ENCODE results near the gene ETNK1. TPM values are rescaled to one million over a fixed set of nuclear protein-coding genes. Genes with fewer than 3 reads are reported as not detected.

ETNK1 gene
- polyA plus RNA-seq, 1 of the 3 experiments (the other 2 are of a cell fraction): 7.9 TPM

GRCh38 chr12:22733756-22734155, 108.8 kb downstream of the ETNK1 start:
- TF ChIP-seq ELF1 (IDR thresholded peaks at IDR 0.05) (no peak), ZBTB33 (IDR thresholded peaks at IDR 0.05; ENCODE audit: borderline replicate concordance, low read depth) (no peak), NRF1 (IDR thresholded peaks at IDR 0.05; ENCODE audit: low read depth, low read length) (no peak), EZH2phosphoT487 (IDR thresholded peaks at IDR 0.05; ENCODE audit: borderline replicate concordance, low read depth) (no peak), MAX (IDR thresholded peaks at IDR 0.05; ENCODE audit: low read depth) (no peak), RXRA (IDR thresholded peaks at IDR 0.05; ENCODE audit: borderline replicate concordance, low read depth) (no peak), YY1 (IDR thresholded peaks at IDR 0.05; ENCODE audit: low read depth) (no peak), GATA2 (CRISPR knock-in tag; IDR thresholded peaks at IDR 0.05) (no peak), FOSL2 (IDR thresholded peaks at IDR 0.05; ENCODE audit: borderline replicate concordance, low read depth) (no peak), PBX3 (IDR thresholded peaks at IDR 0.05) (no peak), RCOR1 (IDR thresholded peaks at IDR 0.05; ENCODE audit: low read length) (no peak), IRF3 (IDR thresholded peaks at IDR 0.05; ENCODE audit: low read depth, low read length) (no peak)
- DNase-seq: no peak
- 62% methylated on average over 7 of the region's 7 CpGs for WGBS (ENCODE audit: low lambda C conversion rate)
- Histone ChIP-seq H4K20me1 (ENCODE audit: insufficient read depth) (no peaks in the 10 kb centered on the region), H3K9ac (no peak overlapping the region), H3K36me3 (replicated peaks in 1 of 2; ENCODE audit: control insufficient read depth in 1 of 2, insufficient read depth in 2 of 2, low read length in 1 of 2) (no peaks in the 10 kb centered on the region), H3K27me3 (ENCODE audit: insufficient read depth) (no peaks in the 10 kb centered on the region), H3K4me3 (ENCODE audit: low read depth in 2 of 2, low read length in 1 of 2) (no peak overlapping the region), H3K79me2 (ENCODE audit: insufficient read depth) (no peaks in the 10 kb centered on the region), H2AFZ (ENCODE audit: low read depth) (no peak overlapping the region), H3K9me3 (no peaks in the 10 kb centered on the region), H3K4me2 (no peak overlapping the region), H3K27ac (ENCODE audit: low read depth in 2 of 2, low read length in 1 of 2) (no peak overlapping the region), H3F3A (replicated peaks; ENCODE audit: insufficient read depth) (no peaks in the 10 kb centered on the region), H3K4me1 (ENCODE audit: control insufficient read depth in 1 of 2, insufficient read depth in 2 of 2, low read depth in 1 of 2, low read length in 1 of 2) (no peaks in the 10 kb centered on the region), H3K9me2 (no peaks in the 10 kb centered on the region)
- CTCF ChIA-PET: no interaction called here
- POLR2A ChIA-PET: no interaction called here

- Histone ChIP-seq H3K79me2 (ENCODE audit: insufficient read depth) (no peaks in the 10 kb centered on the region), H3K27me3 (ENCODE audit: insufficient read depth) (no peaks in the 10 kb centered on the region), H3K4me3 (ENCODE audit: low read depth in 2 of 2, low read length in 1 of 2) (no peak overlapping the region), H3K4me2 (no peak overlapping the region), H3F3A (replicated peaks; ENCODE audit: insufficient read depth) (no peaks in the 10 kb centered on the region), H2AFZ (ENCODE audit: low read depth) (no peak overlapping the region), H4K20me1 (ENCODE audit: insufficient read depth) (no peaks in the 10 kb centered on the region), H3K9me2 (no peaks in the 10 kb centered on the region), H3K27ac (ENCODE audit: low read depth in 2 of 2, low read length in 1 of 2) (no peak overlapping the region), H3K4me1 (ENCODE audit: control insufficient read depth in 1 of 2, insufficient read depth in 2 of 2, low read depth in 1 of 2, low read length in 1 of 2) (no peaks in the 10 kb centered on the region), H3K9ac (no peak overlapping the region), H3K36me3 (replicated peaks in 1 of 2; ENCODE audit: control insufficient read depth in 1 of 2, insufficient read depth in 2 of 2, low read length in 1 of 2) (no peaks in the 10 kb centered on the region), H3K9me3 (no peaks in the 10 kb centered on the region)
- ChIA-PET CTCF (interaction anchor here (0.7 kb wide), 1 partner anchor 117 kb away, joined by 3 read pairs; no protein-coding TSS in a partner anchor), POLR2A (no interaction called here)
- DNase-seq: no peak
- 0% methylated on average over 1 of the region's 1 CpG for WGBS (ENCODE audit: low lambda C conversion rate)
- no peak for TF ChIP-seq FOXM1 (IDR thresholded peaks at IDR 0.05; ENCODE audit: low read depth)
- TF ChIP-seq FOXJ3 (CRISPR knock-in tag; IDR thresholded peaks at IDR 0.05): no peak
- no peak for TF ChIP-seq TEAD4 (IDR thresholded peaks at IDR 0.05; ENCODE audit: borderline replicate concordance, insufficient read depth)
- no peak for TF ChIP-seq GABPA (IDR thresholded peaks at IDR 0.05; ENCODE audit: low read depth)
- TF ChIP-seq SMC3 (IDR thresholded peaks at IDR 0.05; ENCODE audit: low read depth, low read length): no peak
Observed at GRCh38 chr12:22738945-22739344, 114.0 kb downstream of the ETNK1 start.

Measured in SK-N-SH (cell line).